Superior temporal gyrus (tissue), 1 donor: Measurements from ENCODE around the gene AMBRA1.

ENCODE experiments used
- DNase-seq: peaks from one replicate; pipeline ENCODE4 v3.0.0-alpha.2; 2016; ENCODE audit errors: extremely low spot score

AMBRA1 gene

DNA sequence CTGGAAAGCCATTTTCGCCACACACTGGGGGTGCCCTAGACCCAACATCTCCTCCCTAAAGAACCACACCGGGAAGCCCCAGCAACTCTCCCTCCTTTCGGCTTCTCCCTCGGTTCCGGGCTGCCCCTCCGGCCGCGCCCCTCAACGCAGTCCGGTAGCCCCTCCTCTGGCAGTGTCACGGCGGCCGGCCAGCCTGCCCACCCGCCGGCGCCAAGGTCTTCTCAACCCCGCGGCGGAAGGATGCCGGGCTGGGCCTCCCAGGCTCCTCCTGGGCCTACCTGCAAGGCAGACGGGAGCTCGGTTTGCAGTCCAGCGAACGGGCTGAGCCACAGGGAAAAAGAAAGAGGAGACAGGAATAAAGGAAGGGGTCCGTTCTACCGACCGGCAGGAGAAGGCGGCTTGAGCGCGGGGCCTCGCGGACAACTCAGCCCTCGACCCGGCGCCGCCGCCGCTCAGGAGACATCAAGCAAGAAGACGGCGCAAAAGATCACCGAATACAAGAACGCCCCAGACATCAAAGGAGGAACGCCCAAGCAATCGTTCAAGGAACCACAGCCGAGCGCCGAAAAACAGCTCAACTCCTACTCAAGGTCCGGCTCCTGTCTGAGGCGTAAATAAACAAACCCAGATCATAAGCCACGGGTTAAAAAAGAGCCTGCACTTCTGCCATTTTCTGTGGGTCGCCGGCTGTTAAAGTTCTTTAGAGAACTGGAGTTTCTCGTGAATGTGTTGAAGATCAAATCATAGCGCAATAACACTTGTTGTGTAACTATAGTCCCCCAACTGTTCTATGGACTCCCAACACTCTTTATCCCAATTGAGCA, at the start of gene AMBRA1:
TSS of gene AMBRA1 (minus strand) at position 474 of the 824 bp plus-strand sequence. CDS start 45,643 bp downstream, outside the sequence.
- DNase-seq, result peak; percentile 97

GRCh38 chr11:46643531-46643930, 49.7 kb upstream of the AMBRA1 start:
- DNase-seq, result no peak

- DNase-seq, result no peak
Measured at GRCh38 chr11:46642627-46643335, 49.0 kb upstream of the AMBRA1 start.

DNA sequence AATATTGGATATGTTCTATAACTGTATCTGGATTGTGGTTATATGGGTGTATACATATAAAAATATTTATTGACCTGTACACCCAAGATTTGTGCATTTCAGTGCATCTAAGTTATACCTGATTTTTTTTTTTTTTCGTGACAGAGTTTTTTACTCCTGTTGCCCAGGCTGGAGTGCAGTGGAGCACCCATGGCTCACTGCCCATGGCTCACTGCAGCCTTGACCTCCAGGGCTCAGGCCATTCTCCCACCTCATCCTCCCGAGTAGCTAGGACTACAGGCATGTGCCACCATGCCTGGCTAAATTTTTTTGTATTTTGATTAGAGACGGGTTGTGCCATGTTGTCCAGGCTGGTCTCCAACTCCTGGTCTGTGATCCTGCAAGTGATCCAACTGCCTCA, 47.8 kb upstream of the AMBRA1 start:
- no peak for DNase-seq

DNA sequence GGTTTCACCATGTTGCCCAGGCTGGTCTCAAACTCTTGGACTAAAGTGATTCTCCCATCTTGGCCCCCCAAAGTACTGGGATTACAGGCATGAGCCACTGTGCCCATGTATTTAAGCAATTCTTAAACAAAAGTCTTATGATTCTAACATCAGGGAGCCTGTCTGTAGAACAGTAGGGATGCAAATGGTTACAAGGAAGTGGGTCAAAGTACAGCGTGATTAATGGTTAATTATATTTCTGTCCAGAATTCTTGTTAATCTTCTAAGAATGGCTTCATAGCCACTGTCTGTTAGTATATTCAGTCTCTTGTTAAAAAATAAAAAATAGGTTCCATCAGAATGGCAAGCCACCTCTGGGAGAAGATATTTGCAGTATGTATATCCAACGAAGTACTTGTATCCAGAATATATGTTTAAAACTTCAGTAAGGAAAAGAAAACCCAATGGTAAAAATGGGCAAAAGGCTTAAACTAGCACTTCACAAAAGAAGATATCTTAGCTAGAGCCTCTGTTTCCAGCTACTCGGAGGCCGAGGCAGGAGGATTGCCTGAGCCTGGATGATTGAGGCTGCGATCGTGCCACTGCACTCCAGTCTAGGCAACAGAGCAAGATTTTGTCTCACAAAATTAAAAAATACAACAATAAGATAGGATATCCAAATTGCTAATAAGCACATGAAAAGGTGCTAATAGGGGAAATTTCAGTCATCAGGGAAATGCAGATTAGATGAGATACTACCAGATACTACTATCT, 46.4 kb upstream of the AMBRA1 start:
- DNase-seq, result no peak

DNA sequence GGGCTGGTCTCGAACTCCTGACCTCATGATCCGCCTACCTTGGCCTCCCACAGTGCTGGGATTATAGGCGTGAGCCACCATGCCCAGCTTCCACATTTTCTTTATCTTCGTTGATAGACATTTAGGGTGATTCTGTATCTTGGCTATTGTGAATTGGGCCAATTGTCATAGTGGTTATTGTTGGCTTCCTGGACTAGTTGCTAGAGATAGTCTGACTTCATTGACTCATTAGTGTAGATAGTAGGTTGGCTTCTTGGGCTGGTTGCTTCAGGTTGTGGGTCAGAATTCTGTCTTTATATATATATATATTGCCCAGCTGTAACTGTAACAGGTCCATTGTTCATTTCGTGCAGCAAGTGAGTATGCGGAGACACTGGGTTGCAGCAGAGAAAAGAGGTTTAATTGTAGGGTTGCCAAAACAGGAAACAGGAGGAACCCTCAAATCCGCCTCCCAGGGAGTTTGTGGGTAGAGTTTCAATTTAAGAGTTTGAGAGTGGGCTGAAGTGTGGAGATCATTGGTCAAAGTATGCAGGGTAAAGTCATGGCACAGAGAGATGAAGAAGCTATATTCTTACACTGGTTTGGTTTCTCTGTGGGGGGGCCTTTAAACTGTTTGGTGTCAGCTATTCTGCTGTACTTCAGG, 45.5 kb upstream of the AMBRA1 start:
- no peak for DNase-seq

GRCh38 chr11:46637546-46637945, 43.7 kb upstream of the AMBRA1 start:
- DNase-seq, result peak; percentile 82

- DNase-seq, result peak; percentile 60
Measured at GRCh38 chr11:46635557-46636139, 41.8 kb upstream of the AMBRA1 start.

- DNase-seq, result no peak
Measured at GRCh38 chr11:46633291-46634217, 39.7 kb upstream of the AMBRA1 start.

DNA sequence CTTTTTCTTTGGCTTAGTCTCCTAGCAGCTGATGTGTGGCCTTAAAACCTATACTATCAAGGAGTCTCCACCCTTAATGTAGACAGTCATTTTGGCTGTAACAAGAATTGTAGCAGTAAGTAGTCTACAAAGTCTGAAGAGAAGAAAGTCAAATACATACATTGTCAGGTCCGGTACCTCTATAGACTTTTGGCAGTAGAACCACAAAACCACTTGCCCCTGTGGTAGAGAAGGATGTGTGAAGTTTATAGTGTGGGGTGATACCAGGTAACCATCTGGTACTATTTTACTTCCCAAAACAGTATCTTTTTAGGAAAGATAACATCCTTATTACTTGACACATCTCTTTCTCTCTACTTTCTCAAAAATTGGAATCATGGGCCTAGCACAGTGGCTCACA, 38.7 kb upstream of the AMBRA1 start:
- no peak for DNase-seq

DNA sequence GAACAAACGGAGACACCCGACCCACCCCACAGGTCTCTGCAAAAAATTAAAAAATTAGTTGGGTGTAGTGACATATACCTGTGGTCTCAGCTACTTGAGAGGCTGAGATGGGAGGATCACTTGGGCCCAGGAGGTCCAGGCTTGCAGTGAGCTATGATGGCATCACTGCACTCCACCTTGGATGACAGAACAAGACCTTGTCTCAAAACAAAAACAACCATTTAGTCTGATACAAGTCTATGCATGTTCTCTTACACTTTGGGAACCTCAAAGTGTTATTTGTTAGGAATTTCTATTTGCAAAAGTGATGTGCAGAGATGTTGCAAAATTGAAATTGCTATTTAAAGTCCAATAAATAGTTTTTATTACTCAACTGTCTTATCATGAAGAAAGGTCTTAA, 37.9 kb upstream of the AMBRA1 start:
- DNase-seq, result no peak

DNA sequence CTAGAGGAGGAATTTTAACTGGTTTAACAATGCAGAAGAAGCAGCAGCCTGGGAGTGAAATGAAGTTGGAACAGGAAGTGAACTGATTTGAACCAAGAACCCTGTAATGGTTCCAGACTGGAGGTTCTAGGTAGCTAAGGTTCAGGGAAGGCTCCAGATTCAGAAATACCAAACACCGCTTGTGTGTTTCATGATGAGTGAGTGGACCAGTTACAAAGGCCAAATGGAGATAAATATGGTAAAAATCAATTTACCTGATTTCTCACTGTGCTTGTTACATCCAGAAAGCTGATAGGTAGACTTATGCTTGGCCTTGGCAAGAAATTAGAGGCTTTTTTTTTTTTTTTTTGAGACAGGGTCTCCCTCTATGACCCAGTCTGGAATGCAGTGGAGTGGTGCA, 36.4 kb upstream of the AMBRA1 start:
- no peak for DNase-seq

DNA sequence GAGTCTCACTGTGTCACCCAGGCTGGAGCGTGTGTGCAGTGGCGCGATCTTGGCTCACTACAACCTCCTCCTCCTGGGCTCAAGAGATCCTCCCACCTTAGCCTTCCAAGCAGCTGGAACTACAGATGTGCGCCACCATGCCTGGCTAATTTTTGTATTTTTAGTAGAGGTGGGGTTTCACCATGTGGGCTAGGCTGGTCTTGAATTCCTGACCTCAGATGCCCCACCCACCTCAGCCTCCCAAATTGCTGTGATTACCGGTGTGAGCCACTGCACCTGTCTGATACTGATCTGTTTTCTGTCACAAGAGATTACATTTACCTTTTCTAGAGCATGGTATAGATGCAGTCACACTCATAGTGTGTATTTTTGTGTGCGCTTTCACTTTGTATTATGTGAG, 35.1 kb upstream of the AMBRA1 start:
- no peak for DNase-seq

DNA sequence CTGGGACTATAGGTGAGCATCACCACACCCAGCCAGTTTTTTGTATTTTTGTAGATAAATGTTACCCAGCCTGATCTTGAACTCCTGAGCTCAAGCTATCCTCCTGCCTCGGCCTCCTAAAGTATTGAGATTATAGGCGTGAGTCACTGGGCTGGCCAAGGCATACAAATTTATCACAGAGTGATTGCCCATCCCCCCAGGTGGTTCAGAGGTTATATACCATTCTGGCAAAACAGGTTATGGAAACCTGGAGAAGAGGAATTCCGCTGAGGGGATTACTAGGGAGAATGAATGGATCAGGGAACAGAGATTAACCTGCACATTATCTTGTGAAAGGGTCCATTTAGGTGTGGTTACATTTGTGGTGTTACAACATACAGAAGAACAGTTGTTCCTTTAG, 31.6 kb upstream of the AMBRA1 start:
- no peak for DNase-seq

DNA sequence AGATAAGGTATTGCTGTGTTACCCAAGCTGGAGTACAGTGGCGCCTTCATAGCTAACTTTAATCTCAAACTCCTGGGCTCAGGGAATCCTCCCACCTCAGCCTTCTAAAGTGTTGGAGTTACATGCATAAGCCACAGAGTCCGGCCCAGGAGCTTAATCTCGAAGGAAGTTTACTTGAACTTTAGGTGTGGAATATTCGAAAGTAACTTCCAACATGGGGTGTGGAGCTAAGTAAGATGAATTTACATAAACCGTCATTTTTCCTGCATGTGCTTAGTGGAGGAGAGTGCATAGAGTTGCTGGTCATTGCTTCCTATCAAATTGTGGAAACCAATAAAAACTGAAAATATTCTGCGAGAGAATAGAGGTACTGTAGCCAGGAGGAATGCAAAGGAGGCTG, 25.0 kb upstream of the AMBRA1 start:
- no peak for DNase-seq

- no peak for DNase-seq
Measured at GRCh38 chr11:46617972-46618314, 24.1 kb upstream of the AMBRA1 start.

- peak; percentile 90 for DNase-seq
Measured at GRCh38 chr11:46617134-46617971, 23.5 kb upstream of the AMBRA1 start, which contains the start of the genes ATG13 and HARBI1. Gene ATG13, plus strand, starts transcription at chr11:46617553. Its CDS starts 26,739 bp downstream, at chr11:46644292. Gene HARBI1, minus strand, starts transcription at chr11:46617227. Its CDS starts 990 bp downstream, at chr11:46616237.

DNA sequence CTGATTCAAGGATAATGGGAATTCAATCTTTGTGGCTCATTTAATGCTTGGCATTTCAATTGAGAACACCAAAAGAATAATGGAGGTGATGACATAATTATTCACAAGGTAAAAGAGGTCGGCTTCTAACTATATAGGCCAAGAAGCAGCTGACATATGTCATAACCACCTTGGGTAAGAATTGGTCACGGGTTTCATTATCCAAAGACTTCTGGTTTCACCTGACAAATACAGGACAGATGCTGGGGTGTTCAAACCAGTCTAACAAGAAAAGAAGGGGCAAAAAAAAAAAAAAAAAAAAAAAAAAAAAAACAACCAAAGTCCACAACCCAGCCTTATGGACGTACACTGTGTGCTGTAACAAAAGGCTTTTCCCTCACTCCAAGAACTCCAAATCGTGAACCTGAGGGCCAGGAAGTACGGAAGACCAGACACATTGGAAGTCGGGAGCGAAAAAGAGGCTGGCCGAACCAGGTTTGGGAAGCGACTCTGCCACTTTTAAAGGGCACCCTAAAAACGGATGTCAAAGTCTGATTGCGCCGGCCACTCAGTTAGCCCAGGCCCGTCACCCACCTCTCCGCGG, 22.8 kb upstream of the AMBRA1 start:
- DNase-seq, result no peak

- no peak for DNase-seq
Measured at GRCh38 chr11:46615756-46616155, 21.9 kb upstream of the AMBRA1 start.
